HEK293T (cell line): ENCODE measurements around the gene KAT6B.

Experiments used
- CTCF ChIA-PET: fragments of 350-600 bp; formaldehyde crosslinking; extraction: SDS; loops from one replicate; lab custom pipeline; 2021; ENCODE audit warnings: antibody characterized with exemption, inconsistent platforms; lab: Yijun Ruan, JAX
- POLR2A ChIA-PET: fragments of 350-600 bp; formaldehyde crosslinking; extraction: SDS; loops from one replicate; lab custom pipeline; 2020; ENCODE audit warnings: antibody characterized with exemption, inconsistent platforms; lab: Yijun Ruan, JAX
- DNase-seq: peaks from one replicate; pipeline ENCODE4 v3.0.0; 2012; ENCODE audit warnings: mixed read lengths; ENCODE audit errors: extremely low spot score
- ARNT ChIP-seq: fragments of 450-650 bp; IDR thresholded peaks from 2 replicates; pipeline ENCODE4 v1.6.1; 2017; ENCODE audit warnings: mild to moderate bottlenecking
- BHLHE40 ChIP-seq: fragments of 450-650 bp; IDR thresholded peaks from 2 replicates; pipeline ENCODE4 v1.6.1; 2016; ENCODE audit warnings: mild to moderate bottlenecking, moderate library complexity, borderline replicate concordance
- CTBP1 ChIP-seq: fragments of 450-650 bp; IDR thresholded peaks from 2 replicates; pipeline ENCODE4 v1.6.1; 2016; ENCODE audit warnings: borderline replicate concordance
- ELF4 ChIP-seq: fragments of 450-650 bp; IDR thresholded peaks from 2 replicates; pipeline ENCODE4 v1.6.1; 2017; ENCODE audit warnings: antibody characterized with exemption
- FOXA1 ChIP-seq: fragments of 450-650 bp; IDR thresholded peaks from 2 replicates; pipeline ENCODE4 v1.6.1; 2016; ENCODE audit warnings: mild to moderate bottlenecking
- FOXK2 ChIP-seq: fragments of 450-650 bp; IDR thresholded peaks from 2 replicates; pipeline ENCODE4 v1.6.1; 2016; ENCODE audit warnings: mild to moderate bottlenecking
- FOXM1 ChIP-seq: fragments of 450-650 bp; IDR thresholded peaks from 2 replicates; pipeline ENCODE4 v1.6.1; 2017; ENCODE audit warnings: mild to moderate bottlenecking, borderline replicate concordance
- HDGF ChIP-seq: fragments of 450-650 bp; IDR thresholded peaks from 2 replicates; pipeline ENCODE4 v1.6.1; 2017; ENCODE audit warnings: antibody characterized with exemption, borderline replicate concordance
- L3MBTL2 ChIP-seq: fragments of 450-650 bp; conservative IDR thresholded peaks from 2 replicates; pipeline ENCODE4 v1.6.1; 2016; ENCODE audit warnings: mild to moderate bottlenecking
- LEF1 ChIP-seq: fragments of 450-650 bp; IDR thresholded peaks from 2 replicates; pipeline ENCODE4 v1.6.1; 2017; ENCODE audit warnings: mild to moderate bottlenecking, borderline replicate concordance
- NFRKB ChIP-seq: fragments of 450-650 bp; IDR thresholded peaks from 2 replicates; pipeline ENCODE4 v1.6.1; 2016; ENCODE audit warnings: mild to moderate bottlenecking, moderate library complexity
- SP1 ChIP-seq: fragments of 450-650 bp; IDR thresholded peaks from 2 replicates; pipeline ENCODE4 v1.6.1; 2017
- SUZ12 ChIP-seq: fragments of 450-650 bp; IDR thresholded peaks from 2 replicates; pipeline ENCODE4 v1.6.1; 2016; ENCODE audit warnings: mild to moderate bottlenecking
- TARDBP ChIP-seq: fragments of 450-650 bp; IDR thresholded peaks from 2 replicates; pipeline ENCODE4 v1.6.1; 2016
- ZNF384 ChIP-seq: fragments of 450-650 bp; IDR thresholded peaks from 2 replicates; pipeline ENCODE4 v1.6.1; 2016
- TF ChIP-seq, protein P1 (sequence below): fragments of 450-650 bp; IDR thresholded peaks from 2 replicates; pipeline ENCODE4 v1.6.1; 2016

KAT6B gene

GRCh38 chr10:74867351-74867750 is 41.0 kb downstream of the KAT6B start:
- DNase-seq, result no peak
- CTCF ChIA-PET, result no interaction called here
- TF ChIP-seq LEF1, result no peak
- TF ChIP-seq FOXK2, result no peak
- TF ChIP-seq ELF4, result no peak
- POLR2A ChIA-PET, result no interaction called here

- POLR2A ChIA-PET, result no interaction called here
- no peak for DNase-seq
- CTCF ChIA-PET, result no interaction called here
- TF ChIP-seq ELF4 (no peak), CTBP1 (no peak), FOXK2 (no peak), ARNT (no peak), TARDBP (no peak), ZNF384 (no peak), BHLHE40 (no peak), FOXA1 (no peak), L3MBTL2 (no peak), SP1 (no peak), NFRKB (no peak), HDGF (no peak), LEF1 (no peak), FOXM1 (no peak), SUZ12 (no peak)
- TF ChIP-seq, protein P1, sequence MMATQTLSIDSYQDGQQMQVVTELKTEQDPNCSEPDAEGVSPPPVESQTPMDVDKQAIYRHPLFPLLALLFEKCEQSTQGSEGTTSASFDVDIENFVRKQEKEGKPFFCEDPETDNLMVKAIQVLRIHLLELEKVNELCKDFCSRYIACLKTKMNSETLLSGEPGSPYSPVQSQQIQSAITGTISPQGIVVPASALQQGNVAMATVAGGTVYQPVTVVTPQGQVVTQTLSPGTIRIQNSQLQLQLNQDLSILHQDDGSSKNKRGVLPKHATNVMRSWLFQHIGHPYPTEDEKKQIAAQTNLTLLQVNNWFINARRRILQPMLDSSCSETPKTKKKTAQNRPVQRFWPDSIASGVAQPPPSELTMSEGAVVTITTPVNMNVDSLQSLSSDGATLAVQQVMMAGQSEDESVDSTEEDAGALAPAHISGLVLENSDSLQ, result no peak
Measured at GRCh38 chr10:74868392-74868977, 42.1 kb downstream of the KAT6B start.

DNA sequence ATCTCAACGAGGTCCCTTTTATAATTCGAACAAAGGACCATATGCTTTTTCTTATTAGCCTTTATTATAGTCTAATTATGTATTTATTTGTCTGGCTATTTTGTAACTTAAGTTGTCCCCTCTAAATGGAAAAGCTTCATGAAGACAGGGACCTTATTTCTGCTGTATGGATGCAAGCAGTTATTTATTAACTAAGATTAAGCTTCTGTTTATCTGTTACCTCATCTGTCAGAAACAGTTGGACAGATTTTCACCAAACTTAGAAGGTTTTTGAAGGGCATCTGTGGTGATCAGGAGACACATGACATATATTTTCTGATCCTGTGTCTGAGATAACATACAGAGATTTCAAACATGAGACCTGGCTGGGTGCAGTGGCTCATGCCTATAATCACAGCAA is 43.2 kb downstream of the KAT6B start:
- CTCF ChIA-PET, result interaction anchor here (0.6 kb wide), 1 partner anchor 46 kb away, joined by 3 read pairs; no protein-coding TSS in a partner anchor
- TF ChIP-seq, protein P1, result no peak
- TF ChIP-seq SUZ12, result no peak
- no peak for TF ChIP-seq BHLHE40
- TF ChIP-seq HDGF, result no peak
- TF ChIP-seq FOXK2, result no peak
- POLR2A ChIA-PET, result no interaction called here

GRCh38 chr10:74870191-74870590 is 43.8 kb downstream of the KAT6B start:
- no peak for DNase-seq
- POLR2A ChIA-PET, result no interaction called here
- TF ChIP-seq LEF1 (no peak), FOXA1 (no peak), FOXM1 (no peak), ARNT (no peak), CTBP1 (no peak), ZNF384 (no peak), FOXK2 (no peak), HDGF (no peak), SUZ12 (no peak)
- CTCF ChIA-PET, result no interaction called here

More for the DNA sequence above, 43.2 kb downstream of the KAT6B start:
- no peak for DNase-seq

DNA sequence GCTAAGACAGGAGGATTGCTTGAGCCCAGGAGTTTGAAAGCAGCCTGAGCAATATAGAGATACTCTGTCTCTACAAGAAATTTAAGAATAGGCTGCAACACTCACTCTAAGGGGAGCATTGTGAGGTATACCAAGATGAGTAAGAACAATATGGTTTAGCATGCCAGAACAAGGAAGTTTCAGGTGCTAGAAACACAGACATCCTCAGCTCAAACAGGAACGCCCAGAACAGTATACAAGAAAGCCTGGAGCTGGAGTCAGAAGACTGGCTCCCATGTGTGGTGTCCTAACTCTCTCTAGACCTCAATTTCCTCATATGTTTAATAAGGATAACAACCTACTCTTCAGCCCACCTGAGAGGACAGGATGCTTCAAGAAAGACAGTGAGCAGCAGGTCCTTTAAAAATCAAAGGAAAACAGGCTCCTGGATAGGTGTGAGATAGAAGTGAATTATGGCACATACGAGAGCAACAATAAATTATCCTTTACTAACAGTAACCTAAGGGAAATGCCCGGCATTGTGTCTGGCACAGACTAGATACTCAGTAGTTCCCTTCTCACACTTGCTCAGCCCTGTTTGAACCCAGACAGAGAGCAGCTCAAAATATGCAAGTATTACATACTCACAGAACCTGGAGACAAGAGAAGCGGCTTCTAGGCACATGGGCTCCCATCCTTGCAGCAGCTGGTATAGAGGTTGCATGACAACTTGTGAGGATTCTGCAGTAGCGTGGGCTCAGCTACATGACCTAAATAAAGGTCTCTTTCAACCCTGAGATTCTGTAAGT is 45.4 kb downstream of the KAT6B start:
- ChIA-PET POLR2A (no interaction called here), CTCF (interaction anchor here (0.5 kb wide), 1 partner anchor 572 kb away, joined by 4 read pairs; no protein-coding TSS in a partner anchor)
- TF ChIP-seq FOXM1 (no peak), BHLHE40 (no peak), SP1 (no peak), TARDBP (no peak), FOXK2 (no peak)
- TF ChIP-seq, protein P1, result no peak
- DNase-seq, result no peak

DNA sequence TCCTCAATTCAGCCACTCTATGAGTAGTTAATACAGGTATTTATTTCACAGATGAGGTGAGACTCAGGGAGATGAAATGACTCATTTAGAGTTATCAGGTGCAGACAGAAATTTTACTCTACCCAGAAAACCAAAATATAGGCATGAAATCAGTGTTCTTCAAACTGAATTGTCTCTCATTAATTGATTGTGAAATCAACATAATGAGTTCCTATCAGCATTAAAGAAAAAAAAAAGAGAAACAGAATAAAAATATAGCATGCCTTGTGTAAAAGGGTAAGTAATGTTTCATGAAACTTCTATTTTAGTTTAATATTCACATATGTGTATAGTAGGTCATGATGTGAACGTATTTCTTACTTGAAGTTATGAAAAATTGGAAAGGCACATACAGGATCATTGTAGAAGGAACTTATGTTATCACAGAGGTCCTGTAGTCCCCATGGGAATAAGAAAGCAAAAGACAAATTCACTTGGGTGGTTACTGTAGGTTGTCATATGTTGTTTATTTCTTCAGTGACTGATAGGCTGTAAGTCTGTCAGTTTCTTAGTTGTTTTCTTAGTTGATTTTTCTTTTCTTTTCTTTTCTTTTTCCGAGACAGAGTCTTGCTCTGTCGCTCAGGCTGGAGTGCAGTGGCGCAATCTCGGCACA is 47.5 kb downstream of the KAT6B start:
- no peak for DNase-seq
- CTCF ChIA-PET, result interaction anchor here (0.6 kb wide), 1 partner anchor 34 kb away, joined by 3 read pairs; no protein-coding TSS in a partner anchor
- POLR2A ChIA-PET, result no interaction called here
- TF ChIP-seq LEF1 (no peak), L3MBTL2 (no peak), BHLHE40 (no peak), SUZ12 (no peak), ZNF384 (no peak)
